ENCODE measurements around the gene ITGB8. TPM values are rescaled to one million over a fixed set of nuclear protein-coding genes. Genes with fewer than 3 reads are reported as not detected.

ITGB8 gene
- total RNA-seq, 2 donors from 2014 or later, result 9.5 to 11.9 TPM

DNA sequence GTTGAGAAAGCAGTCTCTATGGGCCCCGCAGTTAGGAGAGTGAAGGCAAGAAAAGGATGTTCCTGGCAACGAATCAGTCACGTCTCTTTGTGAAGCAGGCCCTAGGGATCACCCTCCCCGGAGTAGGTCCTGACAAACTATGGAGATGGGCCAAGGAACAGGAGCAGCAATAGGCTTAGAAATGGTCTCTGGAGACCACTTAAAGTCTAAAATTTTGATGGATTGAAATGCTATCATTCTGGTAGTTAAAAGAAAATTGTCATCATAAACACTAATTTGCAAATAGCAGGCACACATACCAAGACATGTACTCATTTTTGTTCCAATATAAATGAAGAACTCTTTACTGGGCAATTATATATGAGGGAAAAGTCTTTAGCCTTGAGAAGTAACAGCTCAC, 123.5 kb downstream of the ITGB8 start:
- Histone ChIP-seq H3K36me3 (no peaks in the 10 kb centered on the region), H3K4me3 (no peak overlapping the region), H3K27ac (no peak overlapping the region), H3K27me3 (replicated peaks; ENCODE audit: insufficient read depth) (no peaks in the 10 kb centered on the region), H3K9me3 (no peaks in the 10 kb centered on the region), H3K4me1 (ENCODE audit: control insufficient read depth in 1 of 2, low read depth in 2 of 2) (no peaks in the 10 kb centered on the region)
- ATAC-seq (ENCODE audit: insufficient number of reproducible peaks, low FRiP score, low read depth), result no peak
- no peak for DNase-seq (ENCODE audit: low spot score)
- TF ChIP-seq, protein P1, sequence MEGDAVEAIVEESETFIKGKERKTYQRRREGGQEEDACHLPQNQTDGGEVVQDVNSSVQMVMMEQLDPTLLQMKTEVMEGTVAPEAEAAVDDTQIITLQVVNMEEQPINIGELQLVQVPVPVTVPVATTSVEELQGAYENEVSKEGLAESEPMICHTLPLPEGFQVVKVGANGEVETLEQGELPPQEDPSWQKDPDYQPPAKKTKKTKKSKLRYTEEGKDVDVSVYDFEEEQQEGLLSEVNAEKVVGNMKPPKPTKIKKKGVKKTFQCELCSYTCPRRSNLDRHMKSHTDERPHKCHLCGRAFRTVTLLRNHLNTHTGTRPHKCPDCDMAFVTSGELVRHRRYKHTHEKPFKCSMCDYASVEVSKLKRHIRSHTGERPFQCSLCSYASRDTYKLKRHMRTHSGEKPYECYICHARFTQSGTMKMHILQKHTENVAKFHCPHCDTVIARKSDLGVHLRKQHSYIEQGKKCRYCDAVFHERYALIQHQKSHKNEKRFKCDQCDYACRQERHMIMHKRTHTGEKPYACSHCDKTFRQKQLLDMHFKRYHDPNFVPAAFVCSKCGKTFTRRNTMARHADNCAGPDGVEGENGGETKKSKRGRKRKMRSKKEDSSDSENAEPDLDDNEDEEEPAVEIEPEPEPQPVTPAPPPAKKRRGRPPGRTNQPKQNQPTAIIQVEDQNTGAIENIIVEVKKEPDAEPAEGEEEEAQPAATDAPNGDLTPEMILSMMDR (IDR thresholded peaks at IDR 0.05), result no peak

DNA sequence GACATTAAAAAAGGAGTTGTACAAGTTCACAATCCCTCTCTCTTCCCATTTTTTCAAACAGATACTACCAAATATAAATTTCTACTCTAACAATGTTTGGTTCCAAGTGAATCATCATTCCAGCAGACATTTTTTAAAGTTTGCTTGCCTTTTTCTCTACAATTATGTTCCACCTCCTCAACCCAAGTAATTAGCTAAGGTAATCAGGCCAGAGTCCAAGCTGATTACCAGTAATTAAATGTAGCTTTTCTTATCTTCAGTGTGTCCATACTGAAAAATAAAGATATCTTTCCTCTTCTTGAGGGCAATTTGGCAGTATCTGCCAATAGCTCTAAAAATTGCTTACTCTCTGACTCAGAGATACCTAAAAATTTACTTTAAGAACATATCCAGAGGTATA, 126.0 kb downstream of the ITGB8 start:
- no peak overlapping the region for H3K27ac ChIP-seq
- no peak overlapping the region for H3K4me3 ChIP-seq
- no peaks in the 10 kb centered on the region for H3K27me3 ChIP-seq (replicated peaks; ENCODE audit: insufficient read depth)
- no peaks in the 10 kb centered on the region for H3K36me3 ChIP-seq
- TF ChIP-seq, protein P1 (IDR thresholded peaks at IDR 0.05), result no peak
- DNase-seq (ENCODE audit: low spot score) (no peak), ATAC-seq (ENCODE audit: insufficient number of reproducible peaks, low FRiP score, low read depth) (no peak)
- H3K4me1 ChIP-seq (ENCODE audit: control insufficient read depth in 1 of 2, low read depth in 2 of 2), result no peaks in the 10 kb centered on the region
- H3K9me3 ChIP-seq, result no peaks in the 10 kb centered on the region

DNA sequence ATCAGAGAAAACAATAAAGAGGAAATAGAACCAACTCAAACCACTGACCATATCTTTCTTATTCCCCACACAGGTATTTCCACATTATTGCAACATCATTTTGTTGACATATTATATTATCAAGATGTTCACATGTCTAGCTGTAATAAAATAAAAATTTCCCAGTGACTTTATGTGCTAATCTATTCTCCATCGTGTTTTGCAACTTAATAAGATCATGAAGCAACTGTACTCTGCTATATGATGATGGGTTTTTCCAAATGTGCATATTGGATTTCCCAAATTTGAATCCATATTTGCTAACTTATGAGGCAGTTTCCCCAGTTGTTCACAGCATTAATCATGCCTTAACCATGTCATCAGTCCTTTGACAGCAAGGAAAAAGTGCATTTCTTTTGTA, 127.8 kb downstream of the ITGB8 start:
- no peaks in the 10 kb centered on the region for H3K9me3 ChIP-seq
- H3K4me3 ChIP-seq, result no peak overlapping the region
- no peak for DNase-seq (ENCODE audit: low spot score)
- H3K27me3 ChIP-seq (replicated peaks; ENCODE audit: insufficient read depth), result no peaks in the 10 kb centered on the region
- no peaks in the 10 kb centered on the region for H3K36me3 ChIP-seq
- no peak for ATAC-seq (ENCODE audit: insufficient number of reproducible peaks, low FRiP score, low read depth)
- TF ChIP-seq, protein P1 (IDR thresholded peaks at IDR 0.05), result no peak
- H3K4me1 ChIP-seq (ENCODE audit: control insufficient read depth in 1 of 2, low read depth in 2 of 2), result no peaks in the 10 kb centered on the region
- H3K27ac ChIP-seq, result no peak overlapping the region

DNA sequence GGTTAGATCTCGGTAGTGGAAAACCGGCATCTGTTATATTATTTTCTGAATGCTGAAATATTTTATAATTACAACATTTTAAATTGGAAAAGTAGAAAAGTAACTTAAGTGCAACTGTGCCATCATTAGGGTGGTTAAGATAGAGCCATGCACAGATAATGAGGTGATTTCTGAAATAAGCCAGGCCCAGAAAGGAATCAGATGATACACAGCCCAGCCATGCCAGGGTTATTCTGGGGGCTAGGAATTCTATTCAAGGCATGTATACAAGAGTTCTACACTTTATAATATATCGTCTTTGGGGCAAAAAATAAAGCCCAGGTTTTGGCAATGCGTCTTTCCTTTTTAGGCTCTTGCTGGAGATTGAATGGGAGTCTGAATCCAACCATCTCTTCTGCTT, 128.7 kb downstream of the ITGB8 start:
- Histone ChIP-seq H3K36me3 (no peaks in the 10 kb centered on the region), H3K27ac (no peak overlapping the region), H3K4me1 (ENCODE audit: control insufficient read depth in 1 of 2, low read depth in 2 of 2) (no peaks in the 10 kb centered on the region), H3K9me3 (no peaks in the 10 kb centered on the region), H3K4me3 (no peak overlapping the region), H3K27me3 (replicated peaks; ENCODE audit: insufficient read depth) (no peaks in the 10 kb centered on the region)
- ATAC-seq (ENCODE audit: insufficient number of reproducible peaks, low FRiP score, low read depth) (no peak), DNase-seq (ENCODE audit: low spot score) (no peak)
- TF ChIP-seq, protein P1 (IDR thresholded peaks at IDR 0.05), result no peak

DNA sequence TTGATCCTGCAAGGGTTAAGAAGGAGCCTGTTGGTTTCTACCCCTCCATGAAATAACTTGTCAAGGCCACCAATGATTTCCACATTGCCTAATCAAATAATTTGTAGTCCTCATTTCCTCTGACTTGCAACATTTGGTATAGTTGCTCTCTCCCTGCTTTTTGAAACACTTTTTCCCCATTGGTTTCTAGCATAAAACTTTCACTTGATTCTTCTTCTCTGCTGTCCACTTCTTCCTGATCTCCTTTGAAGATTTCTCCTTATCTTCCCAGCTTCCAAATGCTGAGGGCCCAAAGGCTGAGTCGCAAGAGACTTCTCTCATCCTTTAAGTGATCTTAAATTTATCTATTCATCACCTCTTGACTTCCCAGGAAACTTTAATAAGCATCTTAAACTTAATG, 134.2 kb downstream of the ITGB8 start:
- ATAC-seq (ENCODE audit: insufficient number of reproducible peaks, low FRiP score, low read depth), result no peak

More for the DNA sequence above, 134.2 kb downstream of the ITGB8 start:
- Histone ChIP-seq H3K9me3 (no peaks in the 10 kb centered on the region), H3K27ac (no peak overlapping the region), H3K4me3 (no peak overlapping the region), H3K27me3 (replicated peaks; ENCODE audit: insufficient read depth) (no peaks in the 10 kb centered on the region), H3K4me1 (ENCODE audit: control insufficient read depth in 1 of 2, low read depth in 2 of 2) (no peaks in the 10 kb centered on the region), H3K36me3 (no peaks in the 10 kb centered on the region)
- TF ChIP-seq, protein P1 (IDR thresholded peaks at IDR 0.05), result no peak
- DNase-seq (ENCODE audit: low spot score), result no peak

Other genes starting within 250 kb of the ITGB8 start
- under 1 TPM; 0.14 to 0.56 TPM for gene MACC1, start 113.5 kb upstream of the ITGB8 start, total RNA-seq

Measured in thoracic aorta (tissue), 2 donors.